OCI-LY7 (cell line): Measurements from ENCODE around the gene RTN4. TPM values are rescaled to one million over a fixed set of nuclear protein-coding genes. Genes with fewer than 3 reads are reported as not detected.

Experiments used
- BruUV-seq: library from RNA; stranded (reverse); fragments of 400-500 nt; replicated peaks from 2 replicates; lab custom pipeline; 2021; lab: Mats Ljungman, UMichigan
- CTCF ChIA-PET: fragments of 300-600 bp; sonication (Branson Sonifier 250); formaldehyde crosslinking; loops from one replicate; lab custom pipeline; 2022; ENCODE audit warnings: antibody characterized with exemption; ENCODE audit not compliant: unreplicated experiment; lab: Charles Lee
- POLR2A ChIA-PET: fragments of 300-600 bp; sonication (Branson Sonifier 250); formaldehyde crosslinking; loops from one replicate; lab custom pipeline; 2022; ENCODE audit warnings: antibody characterized with exemption; lab: Charles Lee
- DNase-seq: peaks from one replicate; pipeline ENCODE4 v3.0.0-alpha.2; 2015; ENCODE audit warnings: low spot score
- H2AFZ ChIP-seq: fragments of 200-600 bp; sonication (generic), shearing (Covaris generic); 2 replicates; pipeline ENCODE4 v1.6.1; 2014; ENCODE audit warnings: mild to moderate bottlenecking, antibody characterized with exemption, low read length, moderate library complexity
- H3K27ac ChIP-seq: fragments of 200-600 bp; sonication (generic); 2 replicates; pipeline ENCODE4 v1.5.1; 2014; ENCODE audit warnings: mixed run types, low read depth, mild to moderate bottlenecking, moderate library complexity, low read length, inconsistent platforms; ENCODE audit not compliant: poor library complexity, severe bottlenecking
- H3K36me3 ChIP-seq: fragments of 200-600 bp; sonication (generic); 2 replicates; pipeline ENCODE4 v1.6.1; 2014; ENCODE audit warnings: mild to moderate bottlenecking, antibody characterized with exemption, low read length, moderate library complexity, mixed read lengths; ENCODE audit not compliant: insufficient read depth
- H3K4me1 ChIP-seq: fragments of 200-600 bp; sonication (generic); 2 replicates; pipeline ENCODE4 v1.5.1; 2014; ENCODE audit warnings: mild to moderate bottlenecking, low read length; ENCODE audit not compliant: insufficient read depth, poor library complexity, severe bottlenecking
- H3K4me2 ChIP-seq: fragments of 200-600 bp; sonication (generic); 2 replicates; pipeline ENCODE4 v1.6.1; 2014; ENCODE audit warnings: mild to moderate bottlenecking, low read length
- H3K4me3 ChIP-seq: fragments of 200-600 bp; sonication (generic); 2 replicates; pipeline ENCODE4 v1.5.1; 2014; ENCODE audit warnings: mild to moderate bottlenecking, low read depth, low read length; ENCODE audit not compliant: poor library complexity, severe bottlenecking
- H3K79me2 ChIP-seq: fragments of 200-600 bp; sonication (generic); 2 replicates; pipeline ENCODE4 v1.6.1; 2016; ENCODE audit warnings: low read depth, mild to moderate bottlenecking, low read length, moderate library complexity, mixed read lengths; ENCODE audit not compliant: insufficient read depth
- H3K9me2 ChIP-seq: fragments of 200-600 bp; sonication (generic); 2 replicates; pipeline ENCODE4 v1.6.1; 2016; ENCODE audit warnings: mild to moderate bottlenecking, low read length, mixed read lengths; ENCODE audit not compliant: insufficient read depth
- H3K9me3 ChIP-seq: fragments of 200-600 bp; sonication (generic); 2 replicates; pipeline ENCODE4 v1.6.1; 2014; ENCODE audit warnings: mild to moderate bottlenecking, mixed run types, low read length, mixed read lengths
- H4K20me1 ChIP-seq: fragments of 200-600 bp; sonication (generic); 2 replicates; pipeline ENCODE4 v1.6.1; 2014; ENCODE audit warnings: mild to moderate bottlenecking, antibody characterized with exemption, low read length, moderate library complexity, mixed read lengths; ENCODE audit not compliant: insufficient read depth
- EZH2phosphoT487 ChIP-seq: fragments of 200-600 bp; sonication (generic); IDR thresholded peaks from 2 replicates; pipeline ENCODE4 v1.6.1; 2018; ENCODE audit warnings: low read depth, borderline replicate concordance, mild to moderate bottlenecking, mixed run types, antibody characterized with exemption, low read length, moderate library complexity, mixed read lengths
- intact Hi-C: fragments of 100-400 bp; cut with micrococcal nuclease; formaldehyde crosslinking; loops from one replicate; pipeline ENCODE4 v1.10.0; 2022; ENCODE audit not compliant: unreplicated experiment
- total RNA-seq, 2 experiments: library from RNA; depleted of rRNA in 1 of 2; stranded (reverse); fragments of >200 nt in 1 of 2; shearing (Covaris generic) in 1 of 2; gene quantifications; 2 replicates each; pipeline ENCODE4 v1.2.3, GENCODE V29; 2014 to 2022
- TF ChIP-seq, protein P1 (sequence below): fragments of 200-600 bp; sonication (generic); conservative IDR thresholded peaks from 2 replicates; pipeline ENCODE4 v1.5.1; 2014; ENCODE audit warnings: mild to moderate bottlenecking, antibody characterized with exemption, low read length, moderate library complexity, mixed read lengths

Gene RTN4
- total RNA-seq, 2 experiments from 2014 or later: 36.5 to 75.2 TPM

- Histone ChIP-seq H2AFZ (no peak overlapping the region), H3K27ac (no peak overlapping the region), H3K79me2 (no peaks in the 10 kb centered on the region), H3K4me3 (no peak overlapping the region), H3K4me2 (no peak overlapping the region), H4K20me1 (no peaks in the 10 kb centered on the region), H3K9me3 (no peaks in the 10 kb centered on the region), H3K9me2 (no peaks in the 10 kb centered on the region), H3K4me1 (no peaks in the 10 kb centered on the region), H3K36me3 (peaks cover 100% of the 10 kb centered on the region)
- ChIA-PET CTCF (no interaction called here), POLR2A (interaction anchor here (1.3 kb wide), 1 partner anchor 13 kb away, joined by 5 read pairs; no protein-coding TSS in a partner anchor)
- intact Hi-C loops: loop anchor here (10.0 kb wide), 1 partner anchor 305 kb away; no protein-coding TSS in a partner anchor
- no peak for TF ChIP-seq EZH2phosphoT487
- TF ChIP-seq, protein P1, sequence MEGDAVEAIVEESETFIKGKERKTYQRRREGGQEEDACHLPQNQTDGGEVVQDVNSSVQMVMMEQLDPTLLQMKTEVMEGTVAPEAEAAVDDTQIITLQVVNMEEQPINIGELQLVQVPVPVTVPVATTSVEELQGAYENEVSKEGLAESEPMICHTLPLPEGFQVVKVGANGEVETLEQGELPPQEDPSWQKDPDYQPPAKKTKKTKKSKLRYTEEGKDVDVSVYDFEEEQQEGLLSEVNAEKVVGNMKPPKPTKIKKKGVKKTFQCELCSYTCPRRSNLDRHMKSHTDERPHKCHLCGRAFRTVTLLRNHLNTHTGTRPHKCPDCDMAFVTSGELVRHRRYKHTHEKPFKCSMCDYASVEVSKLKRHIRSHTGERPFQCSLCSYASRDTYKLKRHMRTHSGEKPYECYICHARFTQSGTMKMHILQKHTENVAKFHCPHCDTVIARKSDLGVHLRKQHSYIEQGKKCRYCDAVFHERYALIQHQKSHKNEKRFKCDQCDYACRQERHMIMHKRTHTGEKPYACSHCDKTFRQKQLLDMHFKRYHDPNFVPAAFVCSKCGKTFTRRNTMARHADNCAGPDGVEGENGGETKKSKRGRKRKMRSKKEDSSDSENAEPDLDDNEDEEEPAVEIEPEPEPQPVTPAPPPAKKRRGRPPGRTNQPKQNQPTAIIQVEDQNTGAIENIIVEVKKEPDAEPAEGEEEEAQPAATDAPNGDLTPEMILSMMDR: no peak
- BruUV-seq: no TSS peak
- DNase-seq: no peak
Observed at GRCh38 chr2:54969940-54970338, 80.3 kb downstream of the RTN4 start.

GRCh38 chr2:54969295-54969939 is 80.8 kb downstream of the RTN4 start:
- no peak for DNase-seq
- POLR2A ChIA-PET: interaction anchor here (1.3 kb wide), 1 partner anchor 13 kb away, joined by 5 read pairs; no protein-coding TSS in a partner anchor
- intact Hi-C loops: no loop called here

More at GRCh38 chr2:54969295-54969939, 80.8 kb downstream of the RTN4 start:
- Histone ChIP-seq H3K4me3 (no peak overlapping the region), H3K4me1 (no peaks in the 10 kb centered on the region), H3K36me3 (peaks cover 100% of the 10 kb centered on the region), H2AFZ (no peak overlapping the region), H3K79me2 (no peaks in the 10 kb centered on the region), H3K27ac (no peak overlapping the region), H3K9me2 (no peaks in the 10 kb centered on the region), H3K4me2 (no peak overlapping the region), H3K9me3 (no peaks in the 10 kb centered on the region), H4K20me1 (no peaks in the 10 kb centered on the region)
- CTCF ChIA-PET: no interaction called here
- no TSS peak for BruUV-seq
- no peak for TF ChIP-seq EZH2phosphoT487
- TF ChIP-seq, protein P1: no peak
